Activated T-helper 9 cell treated with anti-CD3 and anti-CD28 coated beads, Interleukin-2, amount 50 U/mL, for 16 hours (primary cell): ENCODE results near the gene ORMDL3.

ENCODE experiments used
- DNase-seq: peaks from one replicate; pipeline ENCODE4 v3.0.0-alpha.2; 2020; ENCODE audit warnings: low read depth

ORMDL3 gene

GRCh38 chr17:39927101-39927928, at the start of gene ORMDL3, which contains the start of gene LRRC3C:
TSS of gene ORMDL3 (minus strand) at chr17:39927601. CDS start at chr17:39924203, 3,398 bp downstream.
TSS of gene LRRC3C (plus strand) at chr17:39927732. CDS start at chr17:39941524, 13,792 bp downstream.
- peak; percentile 88 for DNase-seq

DNA sequence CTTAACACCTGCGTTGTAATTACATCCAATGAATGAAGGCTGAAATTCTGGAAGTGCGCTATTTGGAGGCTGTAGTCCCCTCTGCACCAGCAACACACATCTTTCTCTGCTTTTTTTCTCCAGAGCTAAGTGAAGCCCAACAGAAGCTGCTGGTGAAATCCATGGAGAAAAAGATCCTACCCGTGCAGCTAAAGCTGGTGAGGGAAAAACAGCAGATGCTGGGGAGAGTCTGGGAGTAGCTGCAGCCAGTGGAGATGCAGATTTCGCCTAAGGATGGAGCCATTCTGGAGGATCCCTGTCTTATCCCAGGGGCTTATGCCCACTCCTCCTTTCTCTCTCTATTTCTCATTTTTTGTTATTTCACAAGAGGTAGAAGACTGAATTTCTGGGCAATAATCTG, 48.4 kb upstream of the ORMDL3 start:
- DNase-seq: no peak

DNA sequence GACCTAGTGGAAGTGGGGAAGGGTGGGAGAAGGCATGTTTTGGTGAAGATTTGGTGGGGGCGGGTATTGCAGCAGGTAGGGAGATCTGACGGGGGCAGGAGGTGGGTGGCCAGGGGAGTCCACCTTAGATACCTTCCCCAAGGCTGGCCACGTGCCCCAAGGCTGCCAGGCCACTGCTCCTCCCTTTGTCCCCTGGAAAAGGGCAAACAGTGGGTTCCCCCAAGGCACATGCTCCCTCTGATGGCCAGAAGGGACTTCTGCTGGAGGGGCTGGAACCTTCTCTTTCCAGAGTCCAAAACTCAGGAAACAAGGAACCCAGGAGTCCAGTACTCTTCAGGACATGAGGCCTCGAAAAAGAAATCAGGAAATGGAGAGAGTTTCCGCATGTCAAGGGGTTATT, 47.0 kb upstream of the ORMDL3 start:
- DNase-seq: no peak

DNA sequence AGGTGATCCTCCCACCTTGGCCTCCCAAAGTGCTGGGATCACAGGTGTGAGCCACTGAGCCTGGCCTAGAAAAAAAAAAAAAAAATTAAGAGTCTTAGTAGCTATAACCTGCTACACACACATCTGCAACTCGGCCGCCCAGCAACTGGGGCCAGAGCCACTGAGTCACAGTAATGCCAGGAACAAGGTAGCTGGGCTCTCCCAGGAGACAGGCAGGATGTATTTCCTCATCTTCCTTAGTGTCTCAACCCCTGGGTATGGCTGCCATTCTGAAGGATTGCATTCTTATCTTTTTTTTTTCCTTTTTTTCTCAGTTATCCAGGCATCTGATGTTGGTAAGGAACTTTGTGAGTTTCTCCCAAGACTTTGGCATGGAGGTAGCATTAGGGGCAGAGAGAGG, 46.1 kb upstream of the ORMDL3 start:
- no peak for DNase-seq

DNA sequence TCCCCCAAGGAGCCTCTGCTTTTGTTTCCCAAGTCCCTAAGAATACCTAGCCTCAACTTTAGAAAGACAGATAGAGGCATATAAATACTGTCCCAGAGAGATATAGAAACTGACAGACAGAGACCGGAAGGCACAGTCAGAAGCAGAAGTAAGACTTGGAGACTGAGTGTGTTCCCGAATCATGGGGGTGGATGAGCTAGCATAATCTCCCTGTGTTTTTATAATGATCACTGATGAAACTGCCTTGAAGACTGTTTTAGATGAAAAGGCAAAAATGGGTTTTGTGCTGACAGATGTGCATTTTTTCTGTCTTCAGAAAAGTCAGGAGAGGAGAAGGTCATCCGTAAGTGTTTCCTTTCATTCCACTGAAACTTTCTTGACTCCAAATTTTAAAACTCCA, 44.9 kb upstream of the ORMDL3 start:
- no peak for DNase-seq

DNA sequence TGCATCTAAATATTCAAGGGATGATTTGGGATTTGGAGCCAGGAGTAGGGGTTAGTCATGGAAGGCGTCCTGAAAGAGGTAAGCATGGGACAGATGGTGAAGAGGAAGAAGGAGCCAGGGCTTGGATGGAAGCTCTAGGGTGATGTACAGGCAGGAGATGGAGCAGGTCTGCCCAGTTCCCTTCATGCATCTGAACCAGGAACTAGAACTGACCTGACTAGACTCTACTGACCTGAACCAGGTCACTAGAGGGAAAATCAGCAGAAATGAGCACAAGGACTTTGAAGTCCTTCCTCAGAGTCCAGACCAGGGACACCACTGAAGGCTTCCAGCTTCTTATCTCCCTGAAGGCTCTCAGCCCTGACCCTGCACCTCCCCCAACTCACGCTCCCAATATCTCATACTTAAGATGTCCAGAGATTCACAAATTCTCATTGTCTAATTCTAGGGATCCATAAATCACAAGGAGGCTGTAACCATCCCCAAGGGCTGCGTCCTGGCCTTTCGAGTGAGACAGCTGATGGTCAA, 43.7 kb upstream of the ORMDL3 start:
- no peak for DNase-seq

GRCh38 chr17:39970157-39970692, 42.8 kb upstream of the ORMDL3 start:
- no peak for DNase-seq

- no peak for DNase-seq
Measured at GRCh38 chr17:39969375-39969774, 42.0 kb upstream of the ORMDL3 start.

DNA sequence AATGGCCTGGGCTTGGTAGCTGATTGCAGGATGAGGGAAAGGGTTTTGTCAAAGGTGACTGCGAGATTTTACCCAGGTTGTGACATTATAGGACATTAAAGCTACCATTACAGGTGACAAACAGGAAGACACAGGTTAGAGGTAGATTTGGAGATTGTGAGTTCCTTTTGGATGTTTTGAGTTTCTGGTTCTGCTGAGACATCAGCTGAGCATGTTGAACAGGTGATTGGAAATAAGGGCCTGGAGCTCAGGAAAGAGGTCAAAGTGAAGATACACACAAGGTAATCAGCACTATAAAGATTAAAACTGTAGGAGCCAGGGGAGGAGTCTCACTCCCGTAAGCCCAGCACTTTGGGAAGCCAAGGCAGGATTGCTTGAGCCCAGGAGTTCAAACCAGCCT, 41.4 kb upstream of the ORMDL3 start:
- DNase-seq: no peak

DNA sequence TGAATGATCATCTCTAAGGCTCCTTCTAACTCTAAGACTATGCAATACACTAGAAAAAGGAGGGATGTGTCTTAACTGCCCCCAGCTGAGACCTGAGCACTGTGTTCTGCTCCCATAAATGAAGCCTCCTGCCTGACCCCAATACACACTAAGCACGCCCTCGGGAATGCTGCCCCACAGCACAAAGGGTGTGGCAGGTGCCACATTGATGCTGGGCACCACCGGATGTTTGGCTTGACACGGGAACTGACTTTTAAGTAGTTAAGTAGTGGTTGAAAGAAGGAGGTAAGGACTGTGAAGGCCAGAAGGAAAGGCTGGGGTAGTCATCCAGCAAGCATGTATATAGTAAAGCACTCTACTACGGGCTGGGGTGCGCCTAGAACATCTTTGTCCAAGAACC, 39.4 kb upstream of the ORMDL3 start:
- DNase-seq: no peak

DNA sequence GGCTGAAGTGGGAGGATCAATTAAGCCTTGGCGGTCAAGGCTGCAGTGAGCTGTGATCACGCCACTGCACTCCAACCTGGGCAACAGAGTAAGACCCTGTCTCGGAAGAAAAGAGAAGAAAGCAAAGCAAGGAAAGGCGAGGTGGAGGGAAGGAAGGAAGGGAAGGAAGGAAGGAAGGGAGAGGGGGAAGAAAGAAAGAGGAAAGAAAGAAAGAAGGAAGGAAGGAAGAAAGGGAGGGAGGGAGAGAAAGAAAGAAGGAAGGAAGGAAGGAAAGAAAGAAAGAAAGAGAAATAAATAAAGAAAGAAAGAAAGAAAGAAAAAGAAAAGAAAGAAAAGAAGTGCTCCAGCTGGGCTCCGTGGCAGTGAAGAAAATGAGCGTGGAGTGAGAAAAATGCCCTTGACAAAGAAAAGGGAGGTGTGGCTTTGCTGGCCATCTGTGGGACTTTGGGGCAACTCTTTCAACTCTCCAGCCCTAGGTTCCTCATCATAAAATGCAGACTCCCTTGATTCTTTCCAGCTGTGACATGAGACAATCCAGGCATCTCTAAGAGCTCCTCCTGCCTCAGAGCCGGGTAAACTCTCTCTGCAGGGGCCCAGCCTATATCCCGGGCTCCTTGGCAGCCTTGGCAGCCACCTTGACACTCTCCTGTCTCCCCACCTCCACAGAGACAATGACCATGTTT, 37.8 kb upstream of the ORMDL3 start:
- DNase-seq: no peak

DNA sequence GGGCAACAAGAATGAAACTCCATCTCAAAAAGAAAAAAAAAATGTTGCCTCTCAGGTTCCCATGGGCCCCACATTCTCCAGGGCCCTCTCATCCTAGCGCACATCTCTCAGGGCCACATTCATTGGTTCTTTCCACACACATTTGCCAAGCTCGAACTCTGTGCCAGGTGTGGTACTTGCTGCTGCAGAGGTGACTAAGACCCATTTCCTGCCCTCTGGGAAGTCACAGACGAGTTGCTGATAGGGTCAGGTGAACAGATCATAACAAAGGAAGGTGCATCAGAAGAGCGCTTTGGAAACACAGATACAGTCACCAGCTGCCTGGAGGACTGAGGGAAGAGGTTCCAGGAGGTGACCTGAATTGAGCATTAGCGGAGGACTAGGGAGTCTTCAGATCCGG, 36.4 kb upstream of the ORMDL3 start:
- DNase-seq: no peak

GRCh38 chr17:39962642-39963220, 35.3 kb upstream of the ORMDL3 start, which contains the start of gene GSDMA:
TSS of gene GSDMA (plus strand) at chr17:39963004. CDS start at chr17:39965688, 2,684 bp downstream.
- no peak for DNase-seq

GRCh38 chr17:39960524-39961041, 33.2 kb upstream of the ORMDL3 start:
- no peak for DNase-seq

DNA sequence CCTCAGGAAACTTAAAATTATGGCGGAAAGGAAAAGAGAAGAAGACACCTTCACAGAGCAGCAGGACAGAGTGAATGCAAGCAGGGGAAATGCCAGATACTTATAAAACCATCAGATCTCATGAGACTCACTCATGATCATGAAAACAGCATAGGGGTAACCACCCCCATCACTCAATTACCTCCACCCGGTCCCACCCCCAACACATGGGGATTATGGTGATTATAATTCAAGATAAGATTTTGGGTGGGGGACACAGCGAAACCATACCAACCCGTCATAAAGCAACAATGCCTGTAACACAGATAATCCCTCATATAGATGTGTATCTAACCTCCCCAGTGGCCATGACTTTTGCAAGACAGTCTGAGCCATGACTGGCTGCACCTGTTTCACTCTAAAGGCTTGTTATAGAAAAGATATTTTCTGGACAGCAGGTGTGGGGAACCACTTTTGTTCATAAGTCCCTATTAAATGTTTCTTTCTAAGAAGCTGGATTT, 28.4 kb upstream of the ORMDL3 start:
- no peak for DNase-seq

DNA sequence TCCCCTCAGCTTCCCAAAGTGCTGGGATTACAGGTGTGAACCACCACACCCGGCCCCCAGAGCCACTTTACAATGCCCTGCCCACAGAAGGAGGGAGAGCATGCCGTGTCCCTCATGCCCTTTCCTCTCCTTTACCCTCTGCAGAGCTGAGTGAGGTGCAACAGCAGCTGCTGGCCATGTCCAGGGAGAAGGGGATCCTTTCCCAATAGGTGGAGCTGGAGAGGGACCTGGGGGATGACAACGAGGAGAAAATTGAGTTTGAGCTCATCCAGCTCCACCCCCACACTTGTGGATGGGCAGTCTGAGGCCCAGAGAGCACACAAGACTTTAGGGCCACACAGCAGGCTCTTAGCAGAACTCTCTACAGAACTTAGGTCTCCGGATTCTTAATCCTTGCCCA, 27.5 kb upstream of the ORMDL3 start:
- DNase-seq: no peak

GRCh38 chr17:39953471-39953888, 26.1 kb upstream of the ORMDL3 start:
- DNase-seq: no peak

DNA sequence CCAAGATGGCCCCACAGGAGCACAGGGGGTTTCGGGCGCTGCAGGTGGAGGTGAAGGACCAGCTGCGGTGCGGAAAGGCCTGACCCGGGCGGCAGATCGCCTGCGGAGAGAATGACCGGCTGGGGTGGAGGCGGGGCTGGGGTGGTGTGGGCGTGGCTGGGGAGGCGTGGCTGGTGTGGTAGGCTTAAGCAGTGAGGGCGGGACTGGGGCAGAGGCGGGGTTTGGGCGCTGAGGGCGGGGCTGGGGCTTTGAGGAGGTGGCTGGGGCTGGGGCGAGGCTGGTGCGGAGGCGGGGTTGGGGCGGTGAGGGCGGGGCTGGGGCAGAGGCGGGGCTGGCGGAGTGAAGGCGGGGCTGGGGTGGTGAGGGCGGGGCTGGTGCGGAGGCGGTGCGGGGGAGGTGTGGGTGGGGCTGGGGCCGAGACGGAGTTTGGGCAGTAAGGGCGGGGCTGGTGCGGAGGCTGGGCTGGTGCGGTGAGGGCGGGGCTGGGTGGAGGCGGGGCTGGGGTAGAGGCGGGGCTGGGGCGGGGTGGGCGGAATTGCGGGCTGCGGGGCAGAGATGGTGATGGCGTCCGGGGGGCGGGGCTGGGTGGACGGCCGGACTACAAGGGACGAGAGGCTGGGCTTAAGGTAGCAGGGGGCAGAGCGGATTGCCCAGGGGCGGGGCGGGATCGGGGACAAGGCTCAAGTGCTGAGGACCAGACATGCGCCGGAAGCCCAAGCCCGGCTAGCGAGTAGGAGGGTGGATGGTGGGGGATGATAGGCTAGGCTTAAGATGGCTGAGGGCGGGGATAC, 25.5 kb upstream of the ORMDL3 start:
- peak; percentile 89 for DNase-seq

- no peak for DNase-seq
Measured at GRCh38 chr17:39951924-39952679, 24.7 kb upstream of the ORMDL3 start.

DNA sequence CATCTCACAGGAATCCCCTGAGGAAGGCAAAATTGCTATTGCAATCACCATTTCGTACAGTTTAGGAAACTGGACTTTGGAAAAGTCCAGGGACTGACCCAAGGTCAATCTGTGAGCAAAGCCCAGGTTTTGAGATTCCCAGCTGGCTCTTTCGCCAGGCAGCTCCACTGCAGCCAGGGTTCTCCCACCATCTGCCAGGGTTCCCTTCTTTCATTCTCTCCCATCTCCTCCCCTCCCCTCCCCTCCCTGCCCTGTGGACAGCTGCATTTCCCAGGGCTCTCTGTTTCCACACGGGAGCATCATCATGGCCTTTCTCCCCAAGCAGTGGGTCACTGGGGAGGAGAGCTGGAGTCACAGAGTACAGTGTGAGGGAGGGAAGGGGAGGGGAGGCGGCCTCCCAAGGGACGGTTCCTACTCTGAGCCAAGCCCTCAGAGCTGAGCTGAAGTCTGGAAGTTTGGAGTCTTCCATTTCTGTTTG, 23.5 kb upstream of the ORMDL3 start:
- DNase-seq: no peak
